Mesenteric fat pad (tissue), 1 donor: ENCODE data around the gene XDH. TPM values are rescaled to one million over a fixed set of nuclear protein-coding genes. Genes with fewer than 3 reads are reported as not detected.

Source experiments
- DNase-seq: peaks from one replicate; pipeline ENCODE4 v3.0.0-alpha.2; 2020; ENCODE audit warnings: low spot score
- total RNA-seq: library from RNA; stranded (reverse); fragmentation: NEBNext Ultra II Directional; extraction: Animal tissue kit (Norgen Biotek cat#: 25700); gene quantifications from one replicate; pipeline ENCODE4 v1.2.1, GENCODE V29; 2021
- donor health status: DM: yes; HTN: yes; CAD: no.

The XDH gene
- total RNA-seq, 1 donor from 2014 or later: 0.26 TPM

GRCh38 chr2:31404302-31404701 lies 10.2 kb downstream of the XDH start:
- no peak for DNase-seq

- no peak for DNase-seq
Measured at GRCh38 chr2:31402388-31402787, 12.2 kb downstream of the XDH start.

GRCh38 chr2:31401580-31401979 lies 13.0 kb downstream of the XDH start:
- DNase-seq: no peak

GRCh38 chr2:31398881-31399280 lies 15.7 kb downstream of the XDH start:
- DNase-seq: no peak

GRCh38 chr2:31397094-31397493 lies 17.4 kb downstream of the XDH start:
- DNase-seq: no peak

- DNase-seq: no peak
Measured at GRCh38 chr2:31390324-31390723, 24.2 kb downstream of the XDH start.

GRCh38 chr2:31388736-31389135 lies 25.8 kb downstream of the XDH start:
- no peak for DNase-seq

- DNase-seq: no peak
Measured at GRCh38 chr2:31387850-31388249, 26.7 kb downstream of the XDH start.

GRCh38 chr2:31386648-31387047 lies 27.9 kb downstream of the XDH start:
- no peak for DNase-seq

GRCh38 chr2:31386172-31386571 lies 28.4 kb downstream of the XDH start:
- no peak for DNase-seq

- DNase-seq: no peak
Measured at GRCh38 chr2:31384771-31385276, 29.7 kb downstream of the XDH start.

- DNase-seq: no peak
Measured at GRCh38 chr2:31384351-31384750, 30.2 kb downstream of the XDH start.

GRCh38 chr2:31383471-31384153 lies 30.9 kb downstream of the XDH start:
- no peak for DNase-seq

GRCh38 chr2:31382452-31383120 lies 32.0 kb downstream of the XDH start:
- no peak for DNase-seq

GRCh38 chr2:31381601-31382000 lies 32.9 kb downstream of the XDH start:
- DNase-seq: no peak

GRCh38 chr2:31380243-31380642 lies 34.3 kb downstream of the XDH start:
- DNase-seq: no peak

GRCh38 chr2:31379747-31380146 lies 34.8 kb downstream of the XDH start:
- no peak for DNase-seq

GRCh38 chr2:31378791-31379501 lies 35.6 kb downstream of the XDH start:
- DNase-seq: no peak

- no peak for DNase-seq
Measured at GRCh38 chr2:31378389-31378788, 36.2 kb downstream of the XDH start.

- no peak for DNase-seq
Measured at GRCh38 chr2:31373127-31373526, 41.4 kb downstream of the XDH start.

GRCh38 chr2:31372097-31372496 lies 42.4 kb downstream of the XDH start:
- no peak for DNase-seq

- no peak for DNase-seq
Measured at GRCh38 chr2:31371691-31372090, 42.9 kb downstream of the XDH start.
